ENCODE results near the gene MLF1.
"Not testable (repeated sequence)": the region's sequence is repeated elsewhere in the genome, so short reads cannot be mapped to it uniquely, and the experiment has no call there.

MLF1 gene

DNA sequence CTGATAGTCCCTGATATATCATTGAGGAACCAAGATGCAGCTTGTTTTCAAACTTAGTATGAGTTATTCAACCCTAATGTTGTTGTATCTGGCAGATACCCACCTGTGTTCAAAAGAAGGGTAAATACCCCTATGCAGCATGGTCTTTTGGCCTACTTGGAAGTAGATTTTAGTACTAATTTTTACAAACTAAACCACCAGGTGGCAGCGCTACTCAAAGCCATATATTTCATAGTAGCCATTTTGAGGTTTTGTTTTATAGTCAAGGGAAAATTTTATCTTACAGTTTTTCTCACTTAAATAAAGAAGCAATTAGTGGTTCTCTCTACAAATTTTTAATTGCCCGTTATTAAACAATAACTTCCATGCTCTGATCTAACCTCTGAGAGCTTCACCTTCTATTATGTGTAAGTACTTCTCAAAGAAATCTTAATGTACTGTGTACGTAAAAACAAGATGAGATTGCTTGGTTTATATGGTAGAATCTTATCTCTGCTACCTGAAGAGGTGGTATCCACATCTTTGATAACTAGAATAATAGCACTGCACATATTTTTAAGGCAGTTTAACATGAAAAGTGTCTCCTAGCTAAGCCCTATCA is 31.5 kb upstream of the MLF1 start:
- DNase-seq (ENCODE audit: low read depth): peak; percentile 10
- TF ChIP-seq, protein P1, sequence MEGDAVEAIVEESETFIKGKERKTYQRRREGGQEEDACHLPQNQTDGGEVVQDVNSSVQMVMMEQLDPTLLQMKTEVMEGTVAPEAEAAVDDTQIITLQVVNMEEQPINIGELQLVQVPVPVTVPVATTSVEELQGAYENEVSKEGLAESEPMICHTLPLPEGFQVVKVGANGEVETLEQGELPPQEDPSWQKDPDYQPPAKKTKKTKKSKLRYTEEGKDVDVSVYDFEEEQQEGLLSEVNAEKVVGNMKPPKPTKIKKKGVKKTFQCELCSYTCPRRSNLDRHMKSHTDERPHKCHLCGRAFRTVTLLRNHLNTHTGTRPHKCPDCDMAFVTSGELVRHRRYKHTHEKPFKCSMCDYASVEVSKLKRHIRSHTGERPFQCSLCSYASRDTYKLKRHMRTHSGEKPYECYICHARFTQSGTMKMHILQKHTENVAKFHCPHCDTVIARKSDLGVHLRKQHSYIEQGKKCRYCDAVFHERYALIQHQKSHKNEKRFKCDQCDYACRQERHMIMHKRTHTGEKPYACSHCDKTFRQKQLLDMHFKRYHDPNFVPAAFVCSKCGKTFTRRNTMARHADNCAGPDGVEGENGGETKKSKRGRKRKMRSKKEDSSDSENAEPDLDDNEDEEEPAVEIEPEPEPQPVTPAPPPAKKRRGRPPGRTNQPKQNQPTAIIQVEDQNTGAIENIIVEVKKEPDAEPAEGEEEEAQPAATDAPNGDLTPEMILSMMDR (IDR thresholded peaks at IDR 0.05; ENCODE audit: low read depth, low read length, missing control alignments): peak; percentile 41
- no peak overlapping the region for H3K4me3 ChIP-seq (ENCODE audit: low read depth, low read length)

DNA sequence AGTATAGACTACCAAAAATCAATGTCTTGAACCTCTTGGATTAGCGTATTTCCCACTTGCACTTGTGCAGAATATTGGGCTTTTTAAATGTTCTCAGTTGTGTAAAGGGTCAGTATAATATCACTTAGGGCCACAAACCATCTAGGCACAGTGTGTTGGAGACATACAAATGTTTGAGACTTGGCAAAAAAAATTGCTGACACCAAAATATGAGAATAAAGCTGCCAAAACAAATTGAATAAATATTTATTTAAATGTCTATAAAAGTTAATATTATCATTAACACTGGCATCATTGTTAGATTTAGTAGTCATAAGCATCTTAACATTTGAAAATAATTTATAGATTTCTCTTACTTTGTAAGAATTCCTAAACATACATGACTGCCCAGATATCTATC is 30.9 kb upstream of the MLF1 start:
- H3K4me3 ChIP-seq (ENCODE audit: low read depth, low read length): no peak overlapping the region
- DNase-seq (ENCODE audit: low read depth): no peak
- TF ChIP-seq, protein P1 (IDR thresholded peaks at IDR 0.05; ENCODE audit: low read depth, low read length, missing control alignments): no peak

DNA sequence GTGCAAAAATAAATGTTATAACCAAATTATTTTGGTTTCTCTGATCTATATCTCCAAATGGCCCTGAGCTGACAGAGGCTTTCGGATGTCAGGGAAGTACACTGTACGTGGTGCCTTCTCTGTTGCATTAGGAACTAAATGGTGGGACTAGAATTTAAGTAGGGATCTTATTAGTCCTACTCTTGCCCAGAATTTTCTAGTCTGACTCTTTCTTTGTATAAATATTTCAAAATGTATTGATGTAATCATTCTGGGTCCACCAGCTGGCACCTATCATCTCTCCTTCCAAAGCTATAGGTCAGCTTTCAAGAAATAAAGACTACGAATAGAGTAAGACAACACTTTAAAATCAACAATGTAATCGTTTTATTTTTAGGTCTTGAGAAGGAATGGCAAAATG is 22.3 kb upstream of the MLF1 start:
- DNase-seq (ENCODE audit: low read depth): no peak
- H3K4me3 ChIP-seq (ENCODE audit: low read depth, low read length): no peak overlapping the region
- TF ChIP-seq, protein P1 (IDR thresholded peaks at IDR 0.05; ENCODE audit: low read depth, low read length, missing control alignments): no peak

DNA sequence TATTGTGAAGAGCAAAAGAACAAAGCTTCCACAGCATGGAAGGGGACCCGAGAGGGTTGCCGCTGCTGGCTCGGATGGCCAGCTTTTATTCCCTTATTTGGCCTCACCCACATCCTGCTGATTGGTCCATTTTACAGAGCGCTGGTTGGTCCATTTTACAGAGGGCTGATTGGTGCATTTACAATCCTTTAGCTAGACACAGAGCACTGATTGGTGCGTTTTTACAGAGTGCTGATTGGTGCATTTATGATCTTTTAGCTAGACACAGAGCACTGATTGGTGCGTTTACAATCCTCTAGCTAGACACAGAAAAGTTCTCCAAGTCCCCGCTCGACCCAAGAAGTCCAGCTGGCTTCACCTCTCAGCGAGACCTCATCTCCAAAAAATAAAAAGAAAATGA is 21.1 kb upstream of the MLF1 start:
- H3K4me3 ChIP-seq (ENCODE audit: low read depth, low read length); DNase-seq (ENCODE audit: low read depth): not testable (repeated sequence)

DNA sequence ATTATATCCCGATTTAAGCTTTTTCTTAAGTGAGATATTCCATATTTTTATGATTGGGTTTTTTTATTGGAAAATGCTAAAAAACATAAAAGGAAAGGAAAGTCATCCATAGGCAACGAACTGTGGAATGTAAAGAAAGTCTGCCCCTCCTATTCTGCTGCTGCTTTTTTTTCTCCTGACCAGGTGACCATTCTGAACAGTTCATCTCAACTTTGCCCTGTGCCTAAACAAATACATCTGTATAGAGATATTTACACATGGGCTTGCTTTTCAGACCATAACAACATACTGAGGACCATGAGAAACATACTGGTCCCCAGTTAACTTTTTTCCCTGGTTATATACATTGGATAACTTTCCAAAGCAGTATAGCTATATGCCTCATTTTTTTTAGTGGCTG is 18.9 kb upstream of the MLF1 start:
- no peak for DNase-seq (ENCODE audit: low read depth)
- H3K4me3 ChIP-seq (ENCODE audit: low read depth, low read length): no peak overlapping the region
- TF ChIP-seq, protein P1 (IDR thresholded peaks at IDR 0.05; ENCODE audit: low read depth, low read length, missing control alignments): no peak

DNA sequence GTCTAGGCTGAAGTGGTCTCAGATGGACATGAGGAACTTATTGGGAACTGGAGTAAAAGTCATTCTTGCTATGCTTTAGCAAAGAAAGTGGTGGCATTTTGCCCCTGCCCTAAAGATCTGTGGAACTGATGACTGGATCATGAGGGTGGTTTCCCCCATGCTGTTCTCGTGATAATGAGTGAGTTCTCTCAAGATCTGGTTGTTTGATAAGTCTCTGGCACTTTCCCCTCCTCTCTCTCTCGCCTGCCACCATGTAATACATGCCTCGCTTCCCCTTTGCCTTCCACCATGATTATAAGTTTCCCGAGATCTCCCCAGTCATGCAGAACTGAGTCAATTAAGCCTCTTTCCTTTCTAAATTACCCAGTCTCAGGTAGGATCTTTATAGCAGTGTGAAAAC is 11.5 kb upstream of the MLF1 start:
- TF ChIP-seq, protein P1 (IDR thresholded peaks at IDR 0.05; ENCODE audit: low read depth, low read length, missing control alignments): no peak
- no peak for DNase-seq (ENCODE audit: low read depth)
- no peak overlapping the region for H3K4me3 ChIP-seq (ENCODE audit: low read depth, low read length)

DNA sequence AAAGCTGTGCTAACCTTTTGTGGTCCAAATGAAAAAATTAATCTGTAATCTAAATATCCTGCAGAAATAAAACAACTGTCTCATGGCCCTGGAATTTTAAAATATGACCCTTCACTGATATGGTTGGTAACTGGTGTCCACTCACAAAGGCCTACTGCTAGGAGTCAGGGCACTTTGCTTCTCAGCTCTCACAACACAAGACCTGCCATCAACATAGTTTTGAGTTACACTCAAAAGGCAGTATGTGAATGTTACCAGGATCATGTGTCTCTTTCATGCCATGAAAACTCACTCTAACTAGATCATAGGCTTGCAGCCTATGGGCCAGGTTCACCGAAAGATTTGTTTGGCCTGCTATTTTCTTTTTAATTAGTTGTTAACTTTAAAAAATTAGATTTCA is 10.0 kb upstream of the MLF1 start:
- no peak overlapping the region for H3K4me3 ChIP-seq (ENCODE audit: low read depth, low read length)
- DNase-seq (ENCODE audit: low read depth): no peak
- TF ChIP-seq, protein P1 (IDR thresholded peaks at IDR 0.05; ENCODE audit: low read depth, low read length, missing control alignments): no peak
